ENCODE results near the gene ADAMTS15.

- no peak for TF ChIP-seq EZH2 (IDR thresholded peaks at IDR 0.05; ENCODE audit: borderline replicate concordance, insufficient read depth, low read depth, low read length, poor library complexity, severe bottlenecking)
- no peak for TF ChIP-seq CTCF (IDR thresholded peaks at IDR 0.05)
Observed at GRCh38 chr11:130418756-130419155, 29.7 kb upstream of the ADAMTS15 start.

All from B cell (primary cell).